Neural progenitor cell (in vitro differentiated cells): ENCODE measurements around the gene GALM.

Source experiments
- EZH2 ChIP-seq: fragments of 200-600 bp; sonication (generic); IDR thresholded peaks from 2 replicates; pipeline ENCODE4 v1.6.1; 2017; ENCODE audit warnings: antibody characterized with exemption, mild to moderate bottlenecking, moderate library complexity
- TF ChIP-seq, protein P1 (sequence below): fragments of 200-600 bp; sonication (generic); IDR thresholded peaks from 2 replicates; pipeline ENCODE4 v1.5.1; 2017; ENCODE audit warnings: antibody characterized with exemption, mild to moderate bottlenecking

GRCh38 chr2:38718601-38719000 lies 52.7 kb downstream of the GALM start:
- TF ChIP-seq, protein P1, sequence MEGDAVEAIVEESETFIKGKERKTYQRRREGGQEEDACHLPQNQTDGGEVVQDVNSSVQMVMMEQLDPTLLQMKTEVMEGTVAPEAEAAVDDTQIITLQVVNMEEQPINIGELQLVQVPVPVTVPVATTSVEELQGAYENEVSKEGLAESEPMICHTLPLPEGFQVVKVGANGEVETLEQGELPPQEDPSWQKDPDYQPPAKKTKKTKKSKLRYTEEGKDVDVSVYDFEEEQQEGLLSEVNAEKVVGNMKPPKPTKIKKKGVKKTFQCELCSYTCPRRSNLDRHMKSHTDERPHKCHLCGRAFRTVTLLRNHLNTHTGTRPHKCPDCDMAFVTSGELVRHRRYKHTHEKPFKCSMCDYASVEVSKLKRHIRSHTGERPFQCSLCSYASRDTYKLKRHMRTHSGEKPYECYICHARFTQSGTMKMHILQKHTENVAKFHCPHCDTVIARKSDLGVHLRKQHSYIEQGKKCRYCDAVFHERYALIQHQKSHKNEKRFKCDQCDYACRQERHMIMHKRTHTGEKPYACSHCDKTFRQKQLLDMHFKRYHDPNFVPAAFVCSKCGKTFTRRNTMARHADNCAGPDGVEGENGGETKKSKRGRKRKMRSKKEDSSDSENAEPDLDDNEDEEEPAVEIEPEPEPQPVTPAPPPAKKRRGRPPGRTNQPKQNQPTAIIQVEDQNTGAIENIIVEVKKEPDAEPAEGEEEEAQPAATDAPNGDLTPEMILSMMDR: no peak
- no peak for TF ChIP-seq EZH2
